GM10847 (cell line): ENCODE results near the gene ZNF646.

Experiments used
- POLR2A ChIP-seq: IDR thresholded peaks from 2 replicates; pipeline ENCODE4 v1.6.1; 2011; ENCODE audit not compliant: insufficient read length; ENCODE audit errors: extremely low read depth

The ZNF646 gene

GRCh38 chr16:31078597-31079341 lies 4.5 kb downstream of the ZNF646 start:
- TF ChIP-seq POLR2A, result no peak

DNA sequence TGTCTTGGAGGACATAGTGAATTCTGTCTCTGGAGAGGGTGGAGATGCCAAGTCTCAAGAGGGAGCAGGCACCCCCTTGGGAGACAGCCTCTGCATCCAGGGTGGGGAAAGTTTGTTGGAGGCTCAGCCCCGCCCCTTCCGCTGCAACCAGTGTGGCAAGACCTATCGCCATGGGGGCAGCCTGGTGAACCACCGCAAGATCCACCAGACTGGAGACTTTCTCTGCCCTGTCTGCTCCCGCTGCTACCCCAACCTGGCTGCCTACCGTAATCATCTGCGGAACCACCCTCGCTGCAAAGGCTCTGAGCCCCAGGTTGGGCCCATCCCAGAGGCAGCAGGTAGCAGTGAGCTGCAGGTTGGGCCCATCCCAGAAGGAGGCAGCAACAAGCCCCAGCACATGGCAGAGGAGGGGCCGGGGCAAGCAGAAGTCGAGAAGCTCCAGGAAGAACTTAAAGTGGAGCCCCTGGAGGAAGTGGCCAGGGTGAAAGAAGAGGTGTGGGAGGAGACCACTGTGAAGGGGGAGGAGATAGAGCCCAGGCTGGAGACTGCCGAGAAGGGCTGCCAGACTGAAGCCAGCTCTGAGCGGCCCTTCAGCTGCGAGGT lies 5.2 kb downstream of the ZNF646 start:
- TF ChIP-seq POLR2A, result no peak

DNA sequence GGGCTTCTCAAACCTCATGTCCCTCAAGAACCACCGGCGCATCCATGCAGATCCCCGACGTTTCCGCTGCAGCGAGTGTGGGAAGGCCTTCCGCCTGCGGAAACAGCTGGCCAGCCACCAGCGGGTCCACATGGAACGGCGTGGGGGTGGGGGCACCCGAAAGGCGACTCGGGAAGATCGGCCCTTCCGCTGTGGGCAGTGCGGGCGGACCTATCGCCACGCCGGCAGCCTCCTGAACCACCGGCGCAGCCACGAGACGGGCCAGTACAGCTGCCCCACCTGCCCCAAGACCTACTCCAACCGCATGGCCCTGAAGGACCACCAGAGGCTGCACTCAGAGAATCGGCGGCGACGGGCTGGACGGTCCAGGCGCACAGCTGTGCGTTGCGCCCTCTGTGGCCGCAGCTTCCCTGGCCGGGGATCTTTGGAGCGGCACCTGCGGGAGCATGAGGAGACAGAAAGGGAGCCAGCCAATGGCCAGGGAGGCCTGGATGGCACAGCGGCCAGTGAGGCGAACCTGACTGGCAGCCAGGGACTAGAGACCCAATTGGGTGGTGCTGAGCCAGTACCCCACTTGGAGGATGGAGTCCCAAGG lies 5.9 kb downstream of the ZNF646 start:
- no peak for TF ChIP-seq POLR2A

DNA sequence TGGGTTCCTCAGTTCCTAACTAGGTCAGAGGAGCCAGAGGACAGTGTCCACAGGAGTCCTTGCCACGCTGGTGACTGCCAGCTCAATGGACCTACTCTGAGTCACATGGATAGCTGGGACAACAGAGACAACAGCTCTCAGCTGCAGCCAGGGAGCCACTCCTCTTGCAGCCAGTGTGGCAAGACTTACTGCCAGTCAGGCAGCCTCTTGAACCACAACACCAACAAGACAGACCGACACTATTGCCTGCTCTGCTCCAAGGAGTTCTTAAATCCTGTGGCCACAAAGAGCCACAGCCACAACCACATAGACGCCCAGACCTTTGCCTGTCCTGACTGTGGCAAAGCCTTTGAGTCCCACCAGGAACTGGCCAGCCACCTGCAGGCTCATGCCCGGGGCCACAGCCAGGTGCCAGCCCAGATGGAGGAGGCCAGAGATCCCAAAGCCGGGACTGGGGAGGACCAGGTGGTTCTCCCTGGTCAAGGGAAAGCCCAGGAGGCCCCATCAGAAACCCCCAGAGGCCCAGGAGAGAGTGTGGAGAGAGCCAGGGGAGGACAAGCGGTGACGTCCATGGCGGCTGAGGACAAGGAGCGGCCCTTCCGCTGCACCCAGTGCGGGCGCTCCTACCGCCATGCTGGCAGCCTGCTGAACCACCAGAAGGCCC lies 6.7 kb downstream of the ZNF646 start:
- no peak for TF ChIP-seq POLR2A

DNA sequence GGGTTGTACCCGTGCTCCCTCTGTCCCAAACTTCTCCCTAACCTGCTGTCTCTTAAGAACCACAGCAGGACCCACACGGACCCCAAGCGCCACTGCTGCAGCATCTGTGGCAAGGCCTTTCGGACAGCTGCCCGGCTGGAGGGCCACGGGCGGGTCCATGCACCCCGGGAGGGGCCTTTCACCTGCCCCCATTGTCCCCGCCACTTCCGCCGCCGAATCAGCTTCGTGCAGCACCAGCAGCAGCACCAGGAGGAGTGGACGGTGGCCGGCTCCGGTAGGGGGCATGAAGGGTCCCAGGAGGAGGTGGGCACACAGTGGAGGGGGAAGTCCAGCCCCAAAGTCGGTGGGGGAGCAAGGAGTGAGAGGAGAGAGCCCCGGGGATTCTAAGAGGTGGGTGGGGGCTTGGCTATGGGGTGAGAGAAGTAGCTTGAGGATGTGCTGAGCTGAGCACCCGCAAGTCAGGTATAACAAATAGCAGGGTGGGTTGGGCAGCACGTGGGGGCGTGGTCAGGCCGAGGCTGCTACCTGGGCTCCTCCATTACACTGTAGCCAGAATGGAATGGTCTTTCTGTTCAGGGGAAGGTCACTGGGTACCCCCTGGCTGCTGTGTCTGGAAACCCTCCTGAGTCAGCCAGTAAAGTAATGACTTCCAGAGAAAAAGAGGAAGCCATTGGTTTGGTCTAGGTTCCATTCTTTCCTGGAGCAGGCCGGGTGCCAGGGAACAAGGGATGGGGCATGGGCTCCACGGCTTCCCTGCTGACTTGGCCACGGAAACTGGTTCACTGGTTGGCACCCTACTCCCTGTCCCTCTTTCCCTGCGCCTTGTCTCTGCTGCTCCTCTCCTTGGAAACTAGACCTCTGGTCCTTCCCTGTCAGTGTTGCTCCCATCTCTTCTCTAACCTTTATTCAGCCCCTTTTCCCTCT lies 7.5 kb downstream of the ZNF646 start:
- no peak for TF ChIP-seq POLR2A

GRCh38 chr16:31082368-31083045 lies 8.3 kb downstream of the ZNF646 start:
- no peak for TF ChIP-seq POLR2A

DNA sequence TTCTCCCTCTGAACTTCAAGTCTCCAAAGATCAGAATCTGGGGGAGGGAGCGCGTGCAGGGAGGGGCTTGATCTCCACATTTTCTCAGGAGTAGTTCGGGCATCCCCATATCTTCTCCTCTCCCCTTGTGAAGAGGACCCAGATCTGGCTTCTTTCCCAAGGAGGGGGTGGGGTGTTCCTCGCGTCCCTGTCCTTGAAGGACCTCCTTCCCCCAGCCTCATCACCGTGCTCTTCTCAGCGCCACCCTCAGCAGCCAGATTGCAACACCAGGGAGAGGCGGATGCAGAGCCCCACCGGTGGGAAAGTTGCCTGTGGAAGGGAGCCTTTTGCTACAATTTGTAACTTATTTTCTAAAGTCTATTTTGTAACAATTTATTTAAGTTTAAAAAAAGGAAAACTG lies 8.9 kb downstream of the ZNF646 start:
- TF ChIP-seq POLR2A, result no peak

DNA sequence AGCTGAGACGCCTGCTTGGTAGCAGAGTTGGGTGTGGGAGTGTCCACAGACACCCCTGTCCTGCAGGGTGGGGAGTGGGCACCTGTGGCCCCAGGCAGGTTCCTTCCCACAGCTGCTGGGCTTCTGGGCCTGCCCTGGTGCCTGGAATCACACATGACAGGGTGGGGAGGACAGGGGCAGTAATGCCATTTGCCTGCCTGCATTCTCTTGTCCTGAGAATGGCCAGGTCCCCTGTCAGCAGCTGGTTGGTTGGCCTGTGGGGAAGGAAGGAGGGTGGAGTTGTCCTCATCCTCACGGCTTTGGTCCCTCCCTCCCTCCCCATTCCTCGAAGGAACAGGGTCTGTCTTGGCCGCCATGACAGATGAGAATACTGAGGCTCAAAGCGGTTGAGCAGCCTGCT lies 9.3 kb downstream of the ZNF646 start:
- no peak for TF ChIP-seq POLR2A

- no peak for TF ChIP-seq POLR2A
Measured at GRCh38 chr16:31083981-31084380, 9.8 kb downstream of the ZNF646 start.

DNA sequence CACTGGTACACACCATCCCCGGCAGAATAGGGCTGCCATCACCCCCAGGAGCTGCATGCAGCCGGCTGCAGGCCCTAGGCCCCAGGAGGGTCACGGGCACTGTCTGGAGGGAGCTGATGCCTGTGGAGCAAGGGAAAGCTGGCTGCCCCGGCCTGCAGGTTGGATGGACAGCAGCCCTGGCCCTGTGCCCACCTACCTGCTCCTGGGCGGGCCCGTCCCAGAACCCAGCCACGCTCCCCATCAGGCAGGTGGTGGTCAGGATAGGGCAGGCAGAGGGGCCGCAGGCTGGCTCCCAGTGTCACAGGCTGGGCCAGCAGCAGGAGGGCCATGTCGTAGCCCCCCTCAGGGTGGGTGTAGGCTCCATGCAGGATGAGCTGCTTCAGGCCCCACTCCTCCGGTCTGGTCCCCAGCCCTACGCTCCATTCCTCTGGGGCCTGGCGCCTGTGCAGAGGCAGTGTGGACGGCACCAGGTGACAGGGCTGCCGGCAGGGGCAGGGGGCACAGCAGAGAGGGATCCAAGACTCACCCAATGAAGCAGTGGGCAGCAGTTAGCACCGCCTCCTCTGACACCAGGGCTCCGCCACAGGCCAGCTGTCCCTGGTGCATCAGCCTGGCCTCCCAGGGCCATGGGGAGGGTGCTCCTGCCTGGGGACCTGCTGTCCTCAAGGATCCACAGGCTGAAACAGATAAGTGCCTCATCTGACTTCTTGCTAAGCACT lies 10.5 kb downstream of the ZNF646 start:
- no peak for TF ChIP-seq POLR2A

DNA sequence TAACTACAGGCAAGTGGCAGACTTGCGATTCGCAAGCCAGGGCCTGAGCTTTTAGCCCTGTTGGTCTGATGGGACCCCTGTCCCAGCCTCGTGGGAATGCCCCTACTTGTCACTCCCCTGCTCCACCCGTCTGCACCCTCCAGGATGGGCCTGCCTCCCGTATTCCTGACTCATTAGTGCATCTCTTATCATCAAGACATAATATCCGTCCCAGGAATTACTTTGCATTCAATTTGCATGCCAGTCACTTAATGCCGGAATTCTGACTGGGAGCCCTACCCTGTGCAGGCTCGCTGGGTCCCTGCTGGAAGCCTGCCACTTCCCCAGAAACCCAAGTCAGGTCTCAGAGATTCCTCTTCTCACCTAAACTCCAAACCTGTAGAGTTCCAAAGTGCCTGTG lies 11.2 kb downstream of the ZNF646 start:
- no peak for TF ChIP-seq POLR2A

DNA sequence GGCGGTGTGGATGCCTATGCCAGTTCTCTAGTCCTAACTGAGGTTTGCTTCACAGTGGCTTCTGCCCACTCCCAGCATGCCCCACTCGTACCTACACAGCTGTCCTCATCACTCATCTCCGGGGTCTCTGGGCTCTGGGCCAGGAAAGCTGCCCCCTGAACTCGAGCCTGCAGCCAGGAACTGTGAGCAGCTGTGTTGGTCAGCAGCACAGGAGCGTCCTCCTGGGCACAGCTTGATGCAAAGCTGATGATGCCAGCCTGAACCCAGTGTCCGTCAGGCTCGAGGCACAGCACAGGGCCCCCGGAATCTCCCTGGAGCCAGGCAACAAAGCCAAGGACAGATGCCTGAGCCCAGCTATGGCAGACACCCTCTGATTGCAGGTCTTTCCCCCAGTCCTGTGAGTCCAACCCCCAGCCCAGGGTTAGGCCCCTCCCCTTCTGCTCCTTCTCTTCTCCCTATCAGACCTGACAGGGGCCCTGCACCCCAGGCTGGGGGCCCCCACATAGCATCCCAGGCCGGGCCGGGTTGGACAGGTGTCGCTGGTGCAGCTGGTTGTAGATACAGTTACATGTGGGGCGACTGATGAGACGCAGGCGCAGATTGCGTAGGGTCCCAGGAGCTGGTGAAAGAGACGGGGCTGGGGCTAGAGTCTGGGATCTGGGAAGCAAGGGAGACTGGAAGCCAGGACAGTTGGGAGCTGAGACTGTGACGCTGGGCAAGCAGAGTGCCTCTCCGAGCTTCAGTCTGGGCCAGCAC lies 11.8 kb downstream of the ZNF646 start:
- no peak for TF ChIP-seq POLR2A

GRCh38 chr16:31086629-31086906 lies 12.3 kb downstream of the ZNF646 start:
- no peak for TF ChIP-seq POLR2A
